ENCODE results near the gene M1AP. TPM values are rescaled to one million over a fixed set of nuclear protein-coding genes. Genes with fewer than 3 reads are reported as not detected.

Gene M1AP
- polyA plus RNA-seq, 2 of the 4 experiments (the other 2 are of a cell fraction) = not detected

DNA sequence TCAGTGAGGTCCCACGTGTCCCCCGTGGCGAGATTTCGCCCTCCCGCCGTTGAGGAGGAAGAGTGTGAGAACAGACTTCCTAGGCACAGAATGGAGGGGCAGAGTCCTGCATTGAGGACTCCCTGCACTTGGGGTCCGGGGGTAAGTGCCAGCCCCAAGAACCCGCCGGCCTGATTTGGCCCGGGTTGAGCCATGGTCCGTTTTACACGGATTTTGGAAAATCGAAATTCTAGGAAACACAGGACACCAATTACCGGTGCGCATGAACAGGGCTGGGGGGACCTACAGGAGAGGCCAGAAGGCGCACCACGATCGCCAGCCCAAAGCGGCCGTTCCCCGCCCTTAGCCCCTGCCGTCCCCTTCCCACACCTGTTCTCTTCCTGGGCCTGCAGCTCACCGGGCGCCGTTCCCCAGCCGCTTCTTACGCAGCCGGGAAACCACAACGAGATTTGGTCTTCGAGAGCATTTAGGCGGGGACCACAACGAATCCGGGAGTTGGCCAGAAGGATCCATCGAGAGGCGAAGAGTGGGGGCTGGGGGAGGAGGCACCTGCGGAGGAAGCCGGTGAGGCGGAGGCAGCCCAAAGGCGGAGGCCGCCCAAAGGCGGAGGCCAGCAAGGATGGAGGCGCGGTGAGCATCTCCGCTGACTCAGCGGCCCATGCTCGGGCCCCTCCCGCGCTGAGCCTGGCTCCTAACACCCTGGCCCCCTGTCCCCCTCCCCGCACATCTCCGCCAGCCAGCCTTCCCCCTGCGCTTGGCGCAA, 134.3 kb downstream of the M1AP start (continued):
- TF ChIP-seq, protein P1, sequence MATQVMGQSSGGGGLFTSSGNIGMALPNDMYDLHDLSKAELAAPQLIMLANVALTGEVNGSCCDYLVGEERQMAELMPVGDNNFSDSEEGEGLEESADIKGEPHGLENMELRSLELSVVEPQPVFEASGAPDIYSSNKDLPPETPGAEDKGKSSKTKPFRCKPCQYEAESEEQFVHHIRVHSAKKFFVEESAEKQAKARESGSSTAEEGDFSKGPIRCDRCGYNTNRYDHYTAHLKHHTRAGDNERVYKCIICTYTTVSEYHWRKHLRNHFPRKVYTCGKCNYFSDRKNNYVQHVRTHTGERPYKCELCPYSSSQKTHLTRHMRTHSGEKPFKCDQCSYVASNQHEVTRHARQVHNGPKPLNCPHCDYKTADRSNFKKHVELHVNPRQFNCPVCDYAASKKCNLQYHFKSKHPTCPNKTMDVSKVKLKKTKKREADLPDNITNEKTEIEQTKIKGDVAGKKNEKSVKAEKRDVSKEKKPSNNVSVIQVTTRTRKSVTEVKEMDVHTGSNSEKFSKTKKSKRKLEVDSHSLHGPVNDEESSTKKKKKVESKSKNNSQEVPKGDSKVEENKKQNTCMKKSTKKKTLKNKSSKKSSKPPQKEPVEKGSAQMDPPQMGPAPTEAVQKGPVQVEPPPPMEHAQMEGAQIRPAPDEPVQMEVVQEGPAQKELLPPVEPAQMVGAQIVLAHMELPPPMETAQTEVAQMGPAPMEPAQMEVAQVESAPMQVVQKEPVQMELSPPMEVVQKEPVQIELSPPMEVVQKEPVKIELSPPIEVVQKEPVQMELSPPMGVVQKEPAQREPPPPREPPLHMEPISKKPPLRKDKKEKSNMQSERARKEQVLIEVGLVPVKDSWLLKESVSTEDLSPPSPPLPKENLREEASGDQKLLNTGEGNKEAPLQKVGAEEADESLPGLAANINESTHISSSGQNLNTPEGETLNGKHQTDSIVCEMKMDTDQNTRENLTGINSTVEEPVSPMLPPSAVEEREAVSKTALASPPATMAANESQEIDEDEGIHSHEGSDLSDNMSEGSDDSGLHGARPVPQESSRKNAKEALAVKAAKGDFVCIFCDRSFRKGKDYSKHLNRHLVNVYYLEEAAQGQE (IDR thresholded peaks at IDR 0.05) = no peak

DNA sequence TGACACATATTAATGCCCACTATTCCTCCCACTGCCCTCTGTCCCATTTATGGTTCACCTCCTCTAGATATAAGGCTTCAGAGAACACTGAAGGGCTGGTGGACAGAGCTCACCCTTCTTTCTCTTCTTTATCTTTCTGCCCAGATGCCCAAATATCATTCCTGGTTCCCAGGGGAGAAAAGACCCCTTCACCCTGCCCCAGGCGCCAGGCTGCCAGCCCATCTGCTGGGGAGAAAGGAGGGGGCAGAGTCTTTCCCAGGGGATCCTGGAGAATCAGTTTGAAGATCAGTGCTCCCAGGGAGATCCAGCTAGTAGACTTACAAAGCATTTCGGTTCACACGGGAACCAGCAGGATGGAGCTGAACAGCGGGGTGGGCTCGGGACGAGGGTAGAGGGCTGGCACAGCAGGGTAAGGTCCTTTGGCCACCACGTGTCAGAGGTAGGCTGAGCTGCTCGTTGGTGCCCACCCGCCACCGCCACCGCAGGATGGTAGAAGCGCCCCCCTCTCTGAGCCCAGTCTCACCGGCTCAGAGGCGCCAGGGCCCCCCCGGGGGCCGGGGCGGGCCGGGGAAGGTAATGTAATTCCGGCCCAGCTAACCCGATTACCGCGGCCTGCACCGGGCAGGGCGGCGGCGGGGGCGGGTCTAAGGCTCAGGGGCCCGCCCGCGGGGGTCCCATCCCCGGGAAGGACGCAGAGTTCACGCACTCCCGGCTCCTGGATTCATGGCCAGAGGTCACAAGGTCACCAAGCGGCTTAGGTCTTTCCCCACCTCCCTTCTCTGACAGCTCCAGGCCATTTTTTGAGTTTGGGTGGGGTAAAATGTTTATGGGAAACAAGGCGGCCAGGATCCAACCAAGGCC, 135.2 kb downstream of the M1AP start:
- no peak for ATAC-seq
- Histone ChIP-seq H3K27ac (no peak overlapping the region), H3K4me3 (no peak overlapping the region), H3K9me3 (no peaks in the 10 kb centered on the region), H3K4me1 (peaks cover 10% of the 10 kb centered on the region; the same call in 1 of the 3 replicates), H3K4me2 (peak overlapping the region; percentile 94; the same call in 2 of the 3 replicates)
- WGBS (ENCODE audit: missing lambda C conversion rate) = 65% methylated on average over 31 of the region's 36 CpGs
- DNase-seq (ENCODE audit: low read depth in 1 of 2, low spot score in 1 of 2) = no peak
- CTCF ChIA-PET = interaction anchor here (1.0 to 1.1 kb wide), 3 partner anchors 74 to 79 kb away, joined by 3 to 4 read pairs (median 3); no protein-coding TSS in a partner anchor
- POLR2A ChIA-PET = no interaction called here
- FAIRE-seq = no peak
- no peak for TF ChIP-seq ZNF302 (CRISPR knock-in tag; IDR thresholded peaks at IDR 0.05)

DNA sequence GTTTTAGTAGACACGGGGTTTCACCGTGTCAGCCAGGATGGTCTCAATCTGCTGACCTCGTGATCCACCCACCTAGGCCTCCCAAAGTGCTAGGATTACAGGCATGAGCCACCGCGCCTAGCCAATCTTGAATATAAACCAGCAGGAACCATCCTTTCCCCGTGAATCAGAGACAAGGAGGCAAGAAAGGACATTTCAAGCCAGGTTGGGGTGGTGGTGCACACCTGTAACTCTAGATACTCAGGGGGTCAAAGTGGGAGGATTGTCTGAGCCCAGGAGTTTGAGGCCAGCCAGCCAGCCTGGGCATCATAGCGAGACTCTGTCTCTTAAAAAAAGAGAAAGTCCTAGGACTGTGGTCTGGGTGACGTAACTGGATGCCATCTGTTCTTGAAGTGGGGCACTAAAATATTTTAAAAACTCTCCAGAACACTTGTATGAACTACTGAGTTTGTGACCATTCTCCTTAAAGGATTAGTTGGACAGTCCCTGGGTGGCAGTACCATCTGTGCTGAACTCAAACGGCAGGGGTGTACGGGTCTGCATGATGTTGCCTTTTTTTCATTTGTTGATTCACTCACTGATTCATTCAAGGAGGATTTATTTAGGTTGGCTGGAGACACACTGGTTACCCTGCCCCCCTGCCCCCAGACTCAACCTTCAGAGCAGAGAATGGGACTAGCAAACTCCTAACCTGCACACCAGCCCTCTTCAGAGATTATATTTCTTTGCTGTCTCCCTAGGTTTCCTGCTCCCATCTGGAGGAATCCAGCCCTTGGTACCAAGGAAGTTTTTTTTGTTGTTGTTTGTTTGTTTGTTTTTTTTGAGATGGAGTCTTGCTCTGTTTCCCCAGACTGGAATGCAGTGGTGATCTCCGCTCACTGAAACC, 136.8 kb downstream of the M1AP start:
- H3K4me3 ChIP-seq = no peak overlapping the region
- ATAC-seq (no peak), FAIRE-seq (no peak), DNase-seq (ENCODE audit: low read depth in 1 of 2, low spot score in 1 of 2) (no peak)
- POLR2A ChIA-PET = no interaction called here
- H3K4me1 ChIP-seq = peaks cover 14% of the 10 kb centered on the region; the same call in 2 of the 3 replicates
- CTCF ChIA-PET = interaction anchor here (5.0 kb wide), 2 partner anchors 20 to 76 kb away, joined by 38 to 39 read pairs; partner anchors contain the start of genes AUP1 and HTRA2
- no peaks in the 10 kb centered on the region for H3K9me3 ChIP-seq
- 54% methylated on average over 11 of the region's 11 CpGs for WGBS (ENCODE audit: missing lambda C conversion rate)
- H3K4me2 ChIP-seq = no peak overlapping the region
- TF ChIP-seq CEBPB (IDR thresholded peaks at IDR 0.05) (no peak), MAFK (IDR thresholded peaks at IDR 0.05; ENCODE audit: partially characterized antibody) (no peak), NPAS2 (CRISPR knock-in tag; IDR thresholded peaks at IDR 0.05; ENCODE audit: borderline replicate concordance) (no peak), KDM1A (IDR thresholded peaks at IDR 0.05; ENCODE audit: low read depth) (no peak), BHLHE40 (IDR thresholded peaks at IDR 0.05; ENCODE audit: low read depth, low read length) (no peak), MAZ (IDR thresholded peaks at IDR 0.05; ENCODE audit: borderline replicate concordance, low read depth, low read length) (no peak)
- TF ChIP-seq, protein P2, sequence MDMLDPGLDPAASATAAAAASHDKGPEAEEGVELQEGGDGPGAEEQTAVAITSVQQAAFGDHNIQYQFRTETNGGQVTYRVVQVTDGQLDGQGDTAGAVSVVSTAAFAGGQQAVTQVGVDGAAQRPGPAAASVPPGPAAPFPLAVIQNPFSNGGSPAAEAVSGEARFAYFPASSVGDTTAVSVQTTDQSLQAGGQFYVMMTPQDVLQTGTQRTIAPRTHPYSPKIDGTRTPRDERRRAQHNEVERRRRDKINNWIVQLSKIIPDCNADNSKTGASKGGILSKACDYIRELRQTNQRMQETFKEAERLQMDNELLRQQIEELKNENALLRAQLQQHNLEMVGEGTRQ (IDR thresholded peaks at IDR 0.05) = no peak
- H3K27ac ChIP-seq = no peak overlapping the region

DNA sequence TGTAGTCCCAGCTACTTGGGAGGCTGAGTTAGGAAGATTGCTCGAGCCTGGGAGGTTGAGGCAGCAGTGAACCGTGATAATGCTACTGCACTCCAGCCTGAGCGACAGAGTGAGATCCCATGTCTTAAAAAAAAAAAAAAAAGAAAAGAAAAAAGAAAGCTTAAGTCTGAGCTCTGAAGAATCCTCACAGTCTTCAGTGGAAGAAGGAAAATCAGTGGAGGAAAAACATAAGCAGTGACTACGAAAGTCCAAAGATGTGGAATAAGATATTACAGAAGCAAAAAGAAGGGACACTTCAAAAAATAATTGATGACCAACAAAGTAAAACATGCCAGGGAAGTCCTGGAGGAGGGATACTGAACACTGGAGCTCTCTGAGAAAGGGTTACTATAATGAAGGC, 137.9 kb downstream of the M1AP start:
- ChIA-PET CTCF (interaction anchor here (2.4 to 5.0 kb wide), 3 partner anchors 21 to 77 kb away, joined by 12 to 39 read pairs (median 38); partner anchors contain the start of genes AUP1, CCDC142, HTRA2 and TTC31), POLR2A (interaction anchor here (1.0 kb wide), 1 partner anchor 16 kb away, joined by 4 read pairs; the partner anchor contains the start of gene DQX1)
- ATAC-seq = no peak
- no peak for TF ChIP-seq MAFK (IDR thresholded peaks at IDR 0.05; ENCODE audit: partially characterized antibody)
- TF ChIP-seq, protein P3, sequence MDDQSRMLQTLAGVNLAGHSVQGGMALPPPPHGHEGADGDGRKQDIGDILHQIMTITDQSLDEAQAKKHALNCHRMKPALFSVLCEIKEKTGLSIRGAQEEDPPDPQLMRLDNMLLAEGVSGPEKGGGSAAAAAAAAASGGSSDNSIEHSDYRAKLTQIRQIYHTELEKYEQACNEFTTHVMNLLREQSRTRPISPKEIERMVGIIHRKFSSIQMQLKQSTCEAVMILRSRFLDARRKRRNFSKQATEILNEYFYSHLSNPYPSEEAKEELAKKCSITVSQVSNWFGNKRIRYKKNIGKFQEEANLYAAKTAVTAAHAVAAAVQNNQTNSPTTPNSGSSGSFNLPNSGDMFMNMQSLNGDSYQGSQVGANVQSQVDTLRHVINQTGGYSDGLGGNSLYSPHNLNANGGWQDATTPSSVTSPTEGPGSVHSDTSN (IDR thresholded peaks at IDR 0.05) = no peak
- TF ChIP-seq HDAC2 (IDR thresholded peaks at IDR 0.05) = no peak
- TF ChIP-seq, protein P4, sequence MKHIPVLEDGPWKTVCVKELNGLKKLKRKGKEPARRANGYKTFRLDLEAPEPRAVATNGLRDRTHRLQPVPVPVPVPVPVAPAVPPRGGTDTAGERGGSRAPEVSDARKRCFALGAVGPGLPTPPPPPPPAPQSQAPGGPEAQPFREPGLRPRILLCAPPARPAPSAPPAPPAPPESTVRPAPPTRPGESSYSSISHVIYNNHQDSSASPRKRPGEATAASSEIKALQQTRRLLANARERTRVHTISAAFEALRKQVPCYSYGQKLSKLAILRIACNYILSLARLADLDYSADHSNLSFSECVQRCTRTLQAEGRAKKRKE (CRISPR knock-in tag; IDR thresholded peaks at IDR 0.05; ENCODE audit: low read depth) = no peak
- TF ChIP-seq EP300 (IDR thresholded peaks at IDR 0.05) = no peak
- TF ChIP-seq, protein P5, sequence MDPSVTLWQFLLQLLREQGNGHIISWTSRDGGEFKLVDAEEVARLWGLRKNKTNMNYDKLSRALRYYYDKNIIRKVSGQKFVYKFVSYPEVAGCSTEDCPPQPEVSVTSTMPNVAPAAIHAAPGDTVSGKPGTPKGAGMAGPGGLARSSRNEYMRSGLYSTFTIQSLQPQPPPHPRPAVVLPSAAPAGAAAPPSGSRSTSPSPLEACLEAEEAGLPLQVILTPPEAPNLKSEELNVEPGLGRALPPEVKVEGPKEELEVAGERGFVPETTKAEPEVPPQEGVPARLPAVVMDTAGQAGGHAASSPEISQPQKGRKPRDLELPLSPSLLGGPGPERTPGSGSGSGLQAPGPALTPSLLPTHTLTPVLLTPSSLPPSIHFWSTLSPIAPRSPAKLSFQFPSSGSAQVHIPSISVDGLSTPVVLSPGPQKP (IDR thresholded peaks at IDR 0.05; ENCODE audit: low read depth, low read length) = no peak
- TF ChIP-seq ZC3H11A (IDR thresholded peaks at IDR 0.05) = no peak

More for the DNA sequence above, 137.9 kb downstream of the M1AP start:
- Histone ChIP-seq H3K4me1 (peaks cover 25% of the 10 kb centered on the region), H3K27ac (no peak overlapping the region), H3K9me3 (no peaks in the 10 kb centered on the region), H3K4me3 (no peak overlapping the region), H3K4me2 (no peak overlapping the region)
- 80% methylated on average over 4 of the region's 4 CpGs for WGBS (ENCODE audit: missing lambda C conversion rate)
- DNase-seq (ENCODE audit: low read depth in 1 of 2, low spot score in 1 of 2) (no peak), FAIRE-seq (no peak)
